Activated CD4-positive, alpha-beta T cell treated with anti-CD3 and anti-CD28 coated beads, Interleukin-2, amount 50 U/mL, for 1 hour (primary cell): ENCODE results near the gene SKP2.

Experiments used
- DNase-seq: peaks from one replicate; pipeline ENCODE4 v3.0.0-alpha.2; 2020

The SKP2 gene

GRCh38 chr5:36202521-36202961, 50.6 kb downstream of the SKP2 start:
- DNase-seq = no peak

GRCh38 chr5:36205329-36205728, 53.4 kb downstream of the SKP2 start:
- DNase-seq = no peak

- no peak for DNase-seq
These were observed 55.0 kb downstream of the SKP2 start for GRCh38 chr5:36206913-36207312.

GRCh38 chr5:36208786-36209185, 56.9 kb downstream of the SKP2 start:
- no peak for DNase-seq

- no peak for DNase-seq
These were observed 57.8 kb downstream of the SKP2 start for GRCh38 chr5:36209664-36210063.

GRCh38 chr5:36214436-36214835, 62.5 kb downstream of the SKP2 start:
- no peak for DNase-seq

- DNase-seq = no peak
These were observed 64.0 kb downstream of the SKP2 start for GRCh38 chr5:36215910-36216309.

- no peak for DNase-seq
These were observed 65.7 kb downstream of the SKP2 start for GRCh38 chr5:36217567-36217966.

GRCh38 chr5:36217988-36218387, 66.1 kb downstream of the SKP2 start:
- no peak for DNase-seq

GRCh38 chr5:36222620-36223019, 70.7 kb downstream of the SKP2 start:
- no peak for DNase-seq

GRCh38 chr5:36227046-36227445, 75.1 kb downstream of the SKP2 start:
- DNase-seq = no peak

- DNase-seq = no peak
These were observed 76.6 kb downstream of the SKP2 start for GRCh38 chr5:36228505-36228904.

GRCh38 chr5:36230151-36230790, 78.4 kb downstream of the SKP2 start:
- DNase-seq = no peak

GRCh38 chr5:36232533-36232932, 80.6 kb downstream of the SKP2 start:
- DNase-seq = no peak
